NCI-H1436 treated with DMSO at 0.1 percent for 48 hours (cell line): ENCODE measurements around the gene SARM1.

ENCODE experiments used
- DNase-seq: peaks from one replicate; lab custom pipeline; 2025; lab: John Stamatoyannopoulos, UW

The SARM1 gene

DNA sequence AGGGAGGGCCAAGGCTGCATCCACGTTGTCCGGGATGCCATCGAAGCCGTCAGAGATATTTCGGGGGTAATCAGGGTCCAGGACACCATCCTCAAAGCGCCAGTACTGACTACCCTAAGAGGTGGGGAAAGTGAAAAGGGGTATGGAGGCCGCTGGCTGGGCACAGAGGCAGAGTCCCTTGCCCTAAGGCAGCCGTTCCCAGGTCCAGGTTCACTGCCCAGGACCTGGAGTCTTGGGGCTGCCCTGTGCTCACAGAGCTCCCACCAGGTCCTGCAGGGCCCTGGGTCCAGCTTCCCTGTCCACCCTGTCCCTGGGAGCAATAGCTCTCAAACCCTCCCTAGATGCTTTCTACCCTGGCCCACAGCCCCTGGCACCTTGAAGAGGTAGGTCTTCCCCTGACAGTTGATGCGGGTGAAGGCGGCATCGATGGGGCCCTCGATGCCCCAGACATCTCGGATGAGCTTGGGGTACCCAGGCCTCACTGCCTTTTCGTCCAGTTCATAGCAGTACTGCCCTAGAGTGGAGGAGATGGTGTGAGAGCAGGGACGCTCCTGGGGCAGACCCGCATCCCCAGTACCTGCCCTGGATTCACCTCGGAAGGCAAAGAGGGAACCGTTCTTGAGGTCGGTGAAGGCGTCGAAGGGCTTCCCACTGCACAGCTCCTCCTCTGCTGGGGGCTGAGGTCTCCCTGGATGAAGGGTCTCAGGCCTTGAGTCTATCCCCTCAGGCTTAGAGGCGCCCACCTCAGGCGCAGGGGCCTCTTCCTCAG, 2.4 kb upstream of the SARM1 start:
- no peak for DNase-seq

DNA sequence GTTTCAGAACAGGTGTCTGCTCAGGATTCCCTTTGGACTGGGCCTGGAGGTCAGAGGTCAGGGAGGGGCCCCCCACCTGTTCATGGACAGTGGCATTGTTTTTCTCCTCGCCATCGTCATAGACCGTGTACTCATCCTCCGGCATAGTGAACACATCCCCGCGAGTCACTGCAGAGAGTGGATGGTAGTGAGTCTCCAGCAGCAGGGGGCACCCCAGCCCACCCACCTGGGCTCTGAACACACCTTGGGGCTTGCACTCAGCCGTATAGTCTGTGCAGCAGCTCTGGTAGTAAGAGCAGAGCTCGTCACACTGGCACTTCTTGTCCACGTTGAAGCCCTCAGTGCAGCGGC, 1.8 kb upstream of the SARM1 start:
- no peak for DNase-seq

DNA sequence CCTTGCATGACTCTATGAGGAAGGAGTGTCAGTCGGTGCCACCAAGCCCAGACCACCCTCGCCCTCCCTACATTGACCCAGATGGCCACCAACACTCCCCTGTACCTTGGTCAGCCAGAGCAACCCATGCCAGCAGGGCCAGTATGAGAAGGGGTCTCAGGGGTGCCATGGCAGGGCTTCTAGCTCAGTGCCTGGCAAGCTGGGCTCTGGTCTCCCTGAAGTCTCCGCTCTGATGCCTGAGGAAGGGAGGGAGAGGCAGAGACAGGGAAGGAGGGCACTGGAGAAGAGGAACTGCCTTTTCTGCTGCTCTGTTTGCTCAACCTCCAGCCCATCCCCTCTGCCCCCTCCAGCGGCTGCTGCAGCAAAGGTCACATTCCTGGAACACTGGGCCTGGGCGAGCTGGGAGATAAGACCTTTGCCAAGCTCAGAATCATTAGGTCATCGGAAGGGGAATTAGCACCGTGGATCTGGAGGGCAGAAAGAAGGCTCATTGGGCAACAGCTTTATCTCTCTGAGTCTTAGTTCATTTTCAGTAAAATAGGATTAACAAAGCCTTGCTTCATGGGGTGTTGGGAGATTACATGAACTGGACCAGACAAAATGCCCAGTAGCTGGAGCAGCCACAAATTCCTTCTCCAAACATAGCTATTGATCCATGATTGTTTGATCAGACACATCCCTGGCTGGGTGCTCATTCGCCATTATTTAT, 1.3 kb upstream of the SARM1 start, which contains the start of gene VTN:
Gene VTN (minus strand): TSS at position 273 of the 709 bp plus-strand sequence. CDS start 104 bp downstream, at position 169.
- no peak for DNase-seq

DNA sequence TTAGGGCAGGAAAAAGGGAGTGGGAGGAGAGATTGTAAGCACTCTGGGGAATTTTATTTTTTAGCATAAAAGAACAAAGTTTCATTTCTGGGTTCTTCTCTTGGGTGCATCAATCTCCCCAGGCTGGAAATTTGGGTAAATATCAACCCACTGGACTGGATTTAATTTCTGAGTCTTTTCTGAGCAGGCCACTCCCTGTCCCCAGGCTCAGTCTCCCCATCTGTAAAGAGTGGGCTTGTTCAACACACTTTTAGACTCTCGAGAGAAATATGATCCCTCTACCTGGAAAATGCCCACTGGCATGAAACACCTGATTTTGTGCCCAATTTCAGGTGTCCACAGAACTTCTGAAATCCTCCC, 770 bp upstream of the SARM1 start:
- no peak for DNase-seq

DNA sequence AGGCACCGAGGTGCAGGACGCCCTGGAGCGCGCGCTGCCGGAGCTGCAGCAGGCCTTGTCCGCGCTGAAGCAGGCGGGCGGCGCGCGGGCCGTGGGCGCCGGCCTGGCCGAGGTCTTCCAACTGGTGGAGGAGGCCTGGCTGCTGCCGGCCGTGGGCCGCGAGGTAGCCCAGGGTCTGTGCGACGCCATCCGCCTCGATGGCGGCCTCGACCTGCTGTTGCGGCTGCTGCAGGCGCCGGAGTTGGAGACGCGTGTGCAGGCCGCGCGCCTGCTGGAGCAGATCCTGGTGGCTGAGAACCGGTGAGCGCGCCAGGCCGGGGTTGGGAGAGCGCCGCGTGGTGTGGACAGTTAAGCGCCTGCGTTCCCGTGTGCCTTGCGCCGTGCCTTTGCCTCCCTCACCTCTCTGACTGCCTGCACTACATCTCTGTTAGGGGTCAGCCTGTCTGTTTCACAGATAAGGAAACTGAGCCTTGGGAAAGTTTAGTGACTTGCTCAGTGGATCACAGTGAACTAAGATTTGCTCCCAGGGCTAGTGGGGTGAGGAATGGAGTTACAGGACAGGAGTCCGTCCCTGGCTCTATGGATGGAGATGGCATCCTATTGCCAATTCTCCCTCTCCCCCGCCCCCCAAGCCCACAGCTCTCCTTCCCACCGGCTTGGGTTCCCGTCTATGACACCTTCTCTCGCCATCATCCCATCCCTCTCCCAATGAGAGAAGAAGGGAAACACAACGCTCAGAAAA, 880 bp downstream of the SARM1 start:
- DNase-seq: no peak

DNA sequence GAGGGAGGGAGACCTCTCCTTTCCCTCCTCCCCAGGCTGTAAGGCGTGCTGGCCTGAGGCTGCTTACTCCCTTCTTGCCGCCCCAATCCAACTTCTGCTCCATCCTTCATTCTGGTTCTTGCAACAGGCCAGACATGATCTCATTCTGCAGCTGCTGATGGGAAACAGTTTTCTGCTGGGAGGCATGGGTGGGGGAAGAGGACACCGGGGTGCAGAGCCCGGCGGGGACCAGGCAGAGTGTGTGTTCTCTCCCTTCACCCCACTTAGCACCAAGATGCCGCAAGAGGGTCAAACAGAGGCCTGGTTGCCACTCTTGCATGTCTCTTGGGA, 1.4 kb downstream of the SARM1 start:
- no peak for DNase-seq

DNA sequence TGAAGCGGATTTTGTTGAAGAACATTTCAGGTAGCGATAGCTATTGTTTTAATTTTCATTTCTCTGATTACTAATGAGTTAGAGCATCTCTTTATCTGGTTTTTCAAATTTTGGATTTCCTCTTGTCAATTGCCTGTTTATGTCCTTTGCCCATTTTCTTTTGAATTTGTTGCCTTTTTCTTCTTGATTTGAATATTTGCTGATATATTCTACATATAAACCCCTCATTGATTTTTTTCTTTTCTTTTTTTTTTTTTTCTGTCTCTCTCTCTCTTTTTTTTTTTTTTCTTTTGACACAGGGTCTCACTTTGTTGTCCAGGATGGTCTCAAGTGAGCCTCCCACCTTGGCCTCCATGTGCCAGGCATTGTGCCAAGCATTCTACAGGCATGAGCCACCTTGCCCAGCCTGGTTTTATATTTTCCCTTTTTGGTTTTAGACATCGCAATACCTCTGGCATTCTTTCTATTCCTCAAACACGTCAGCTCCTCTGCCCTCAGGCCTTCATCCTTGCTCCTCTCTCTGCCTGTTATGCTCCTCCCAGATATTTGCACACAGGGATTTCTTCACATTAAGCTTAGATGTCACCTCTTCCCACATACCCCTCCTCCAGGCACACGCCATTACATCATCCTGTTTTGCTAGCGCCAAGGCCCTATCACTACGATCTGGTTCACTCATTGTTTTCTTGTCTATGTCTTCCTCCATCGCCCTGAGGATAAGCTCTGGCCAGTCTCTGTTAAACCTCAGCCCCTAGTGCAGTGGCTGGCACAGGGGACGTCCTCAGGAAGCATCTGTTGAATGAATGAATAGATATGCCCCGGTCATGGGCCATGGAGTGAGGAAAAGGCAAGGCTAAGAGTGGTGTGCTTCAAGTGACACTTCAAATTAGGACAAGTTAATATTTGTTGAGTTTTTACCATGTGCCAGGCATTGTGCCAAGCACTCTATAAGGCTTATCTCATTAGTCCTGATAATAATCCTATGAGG, 8.6 kb downstream of the SARM1 start:
- no peak for DNase-seq

DNA sequence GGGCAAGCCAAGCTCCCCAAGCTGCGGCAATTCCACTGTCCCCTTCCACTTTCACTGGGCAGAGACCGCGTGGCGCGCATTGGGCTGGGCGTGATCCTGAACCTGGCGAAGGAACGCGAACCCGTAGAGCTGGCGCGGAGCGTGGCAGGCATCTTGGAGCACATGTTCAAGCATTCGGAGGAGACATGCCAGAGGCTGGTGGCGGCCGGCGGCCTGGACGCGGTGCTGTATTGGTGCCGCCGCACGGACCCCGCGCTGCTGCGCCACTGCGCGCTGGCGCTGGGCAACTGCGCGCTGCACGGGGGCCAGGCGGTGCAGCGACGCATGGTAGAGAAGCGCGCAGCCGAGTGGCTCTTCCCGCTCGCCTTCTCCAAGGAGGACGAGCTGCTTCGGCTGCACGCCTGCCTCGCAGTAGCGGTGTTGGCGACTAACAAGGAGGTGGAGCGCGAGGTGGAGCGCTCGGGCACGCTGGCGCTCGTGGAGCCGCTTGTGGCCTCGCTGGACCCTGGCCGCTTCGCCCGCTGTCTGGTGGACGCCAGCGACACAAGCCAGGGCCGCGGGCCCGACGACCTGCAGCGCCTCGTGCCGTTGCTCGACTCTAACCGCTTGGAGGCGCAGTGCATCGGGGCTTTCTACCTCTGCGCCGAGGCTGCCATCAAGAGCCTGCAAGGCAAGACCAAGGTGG, 9.8 kb downstream of the SARM1 start:
- DNase-seq: no peak

DNA sequence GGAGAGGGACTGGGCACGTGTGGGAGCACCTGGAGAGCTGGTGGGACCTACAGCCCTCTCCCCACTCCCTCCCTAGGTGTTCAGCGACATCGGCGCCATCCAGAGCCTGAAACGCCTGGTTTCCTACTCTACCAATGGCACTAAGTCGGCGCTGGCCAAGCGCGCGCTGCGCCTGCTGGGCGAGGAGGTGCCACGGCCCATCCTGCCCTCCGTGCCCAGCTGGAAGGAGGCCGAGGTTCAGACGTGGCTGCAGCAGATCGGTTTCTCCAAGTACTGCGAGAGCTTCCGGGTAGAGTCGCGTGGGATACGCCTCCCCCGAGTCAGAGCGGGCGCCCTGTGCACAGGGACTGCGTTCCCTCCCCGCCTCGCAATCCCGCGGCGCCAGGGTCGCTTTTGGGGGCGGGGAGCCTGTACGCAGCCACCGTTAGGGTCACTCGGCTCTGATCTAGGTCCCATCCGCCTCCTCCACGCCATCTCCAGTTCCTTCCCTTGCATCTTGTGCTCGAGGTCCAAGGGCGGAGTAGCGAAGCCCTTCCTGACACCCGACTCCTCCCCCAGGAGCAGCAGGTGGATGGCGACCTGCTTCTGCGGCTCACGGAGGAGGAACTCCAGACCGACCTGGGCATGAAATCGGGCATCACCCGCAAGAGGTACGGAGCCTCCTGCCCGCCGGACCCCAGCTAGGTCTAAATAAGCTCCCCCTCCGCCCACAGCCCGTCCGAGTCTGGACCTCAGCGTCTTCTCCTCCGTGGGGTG, 13.0 kb downstream of the SARM1 start:
- DNase-seq: no peak

DNA sequence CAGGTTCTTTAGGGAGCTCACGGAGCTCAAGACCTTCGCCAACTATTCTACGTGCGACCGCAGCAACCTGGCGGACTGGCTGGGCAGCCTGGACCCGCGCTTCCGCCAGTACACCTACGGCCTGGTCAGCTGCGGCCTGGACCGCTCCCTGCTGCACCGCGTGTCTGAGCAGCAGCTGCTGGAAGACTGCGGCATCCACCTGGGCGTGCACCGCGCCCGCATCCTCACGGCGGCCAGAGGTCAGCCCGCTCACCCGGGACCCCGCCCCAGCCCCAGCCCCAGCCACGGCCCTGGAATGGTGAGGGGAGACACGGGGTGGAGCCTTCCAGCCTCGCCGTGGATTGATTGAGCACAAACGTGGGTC, 13.5 kb downstream of the SARM1 start:
- no peak for DNase-seq

DNA sequence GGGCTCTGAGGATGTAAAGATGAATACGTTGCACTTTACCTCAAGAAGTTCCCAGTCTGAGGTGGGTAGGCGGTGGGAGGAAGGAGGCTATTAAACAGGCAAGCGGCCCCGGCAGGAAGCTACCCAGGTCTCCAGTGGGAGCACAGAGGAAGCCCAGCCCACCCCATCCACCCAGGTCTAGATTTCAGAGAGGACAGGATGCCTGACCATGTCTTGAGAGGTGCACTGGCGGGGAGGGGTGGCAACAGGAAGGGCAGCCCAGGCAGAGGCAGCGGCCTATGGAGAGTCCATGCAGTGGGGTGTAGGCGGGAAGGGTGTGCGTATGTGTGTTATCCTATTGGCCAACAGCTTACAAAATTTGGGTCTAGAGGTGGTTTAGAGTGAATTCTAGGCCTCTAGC, 13.9 kb downstream of the SARM1 start:
- DNase-seq: no peak

DNA sequence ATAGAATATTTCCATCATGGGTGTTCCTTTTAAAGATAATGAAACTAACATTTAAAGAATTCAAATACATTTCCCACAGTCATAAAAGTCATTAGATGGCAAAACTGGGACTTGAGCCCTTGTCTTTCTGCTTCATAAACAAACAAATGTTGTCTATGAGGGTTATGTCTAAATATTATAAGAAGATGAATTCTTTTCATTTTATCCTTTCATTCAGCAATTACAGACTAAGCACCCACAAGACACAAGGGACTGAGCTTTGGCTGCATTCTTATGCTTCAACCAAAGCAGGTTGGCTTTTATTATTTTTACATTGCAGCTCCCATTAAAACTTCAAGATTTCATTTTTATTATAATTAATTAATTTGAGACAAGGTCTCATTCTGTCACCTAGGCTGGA, 14.9 kb downstream of the SARM1 start:
- no peak for DNase-seq

DNA sequence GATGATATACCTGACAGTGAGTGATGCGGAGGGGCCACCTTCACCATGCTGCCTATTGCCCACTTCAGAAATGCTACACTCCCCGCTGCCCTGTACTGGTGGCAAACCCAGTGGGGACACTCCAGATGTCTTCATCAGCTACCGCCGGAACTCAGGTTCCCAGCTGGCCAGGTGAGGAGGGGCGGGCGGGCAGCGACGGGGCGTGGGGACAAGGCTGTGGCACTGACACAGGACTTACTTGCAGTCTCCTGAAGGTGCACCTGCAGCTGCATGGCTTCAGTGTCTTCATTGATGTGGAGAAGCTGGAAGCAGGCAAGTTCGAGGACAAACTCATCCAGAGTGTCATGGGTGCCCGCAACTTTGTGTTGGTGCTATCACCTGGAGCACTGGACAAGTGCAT, 16.6 kb downstream of the SARM1 start:
- no peak for DNase-seq

DNA sequence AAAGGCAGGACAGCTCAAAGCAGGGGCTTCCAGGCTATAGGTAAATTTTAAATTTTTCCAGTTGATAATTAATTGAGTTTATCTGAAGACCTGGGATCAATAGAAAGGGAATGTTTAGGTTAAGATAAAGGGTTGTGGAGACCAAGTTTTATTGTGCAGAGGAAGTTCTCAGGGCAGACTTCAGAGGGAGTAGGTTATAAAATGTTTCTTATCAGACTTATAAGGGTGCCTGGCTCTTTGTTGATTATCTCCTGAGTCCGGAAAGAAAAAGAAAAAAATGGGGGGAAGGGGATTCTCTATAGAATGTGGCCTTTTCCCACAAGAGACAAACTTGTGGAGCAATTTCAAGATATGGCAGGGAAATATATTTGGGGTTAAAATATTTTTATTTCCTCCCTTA, 18.6 kb downstream of the SARM1 start:
- no peak for DNase-seq

DNA sequence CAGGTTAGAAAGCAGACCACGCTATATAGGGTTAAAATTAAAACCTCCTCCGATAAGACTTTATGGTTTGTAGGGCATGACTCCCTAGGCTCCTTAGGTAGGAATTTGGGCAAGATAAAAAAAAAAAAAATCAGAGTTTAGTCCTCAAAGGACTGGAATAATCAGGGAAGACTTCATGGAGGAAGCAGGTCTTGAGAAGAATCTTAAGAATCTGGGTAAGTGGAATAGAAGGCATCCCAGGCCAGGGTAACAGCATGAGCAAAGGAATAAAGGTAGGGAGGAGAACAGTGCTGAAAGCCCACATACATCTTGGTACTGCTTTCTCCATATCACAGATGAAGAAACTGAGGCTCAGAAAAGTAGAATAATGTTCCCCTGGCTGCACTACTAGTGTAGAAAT, 19.1 kb downstream of the SARM1 start:
- no peak for DNase-seq

DNA sequence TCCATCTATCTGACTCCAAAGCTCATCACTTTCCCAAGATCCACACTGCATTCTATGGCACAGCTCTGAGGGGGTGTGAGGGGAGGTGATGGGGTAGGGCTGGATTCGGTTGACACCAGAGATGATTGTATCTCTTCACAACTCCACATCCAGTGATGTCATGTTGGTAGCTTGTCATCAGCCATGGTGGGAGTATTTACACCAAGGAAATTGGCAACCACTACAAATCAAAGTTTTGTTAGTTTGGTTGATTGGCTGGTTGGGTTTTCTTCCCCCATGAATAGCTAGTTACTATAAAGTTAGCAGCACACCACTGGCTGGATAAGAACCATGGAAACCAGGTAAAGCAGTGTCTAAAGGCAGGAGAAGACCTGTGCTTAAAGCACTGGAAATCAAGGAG, 19.5 kb downstream of the SARM1 start:
- DNase-seq: no peak

DNA sequence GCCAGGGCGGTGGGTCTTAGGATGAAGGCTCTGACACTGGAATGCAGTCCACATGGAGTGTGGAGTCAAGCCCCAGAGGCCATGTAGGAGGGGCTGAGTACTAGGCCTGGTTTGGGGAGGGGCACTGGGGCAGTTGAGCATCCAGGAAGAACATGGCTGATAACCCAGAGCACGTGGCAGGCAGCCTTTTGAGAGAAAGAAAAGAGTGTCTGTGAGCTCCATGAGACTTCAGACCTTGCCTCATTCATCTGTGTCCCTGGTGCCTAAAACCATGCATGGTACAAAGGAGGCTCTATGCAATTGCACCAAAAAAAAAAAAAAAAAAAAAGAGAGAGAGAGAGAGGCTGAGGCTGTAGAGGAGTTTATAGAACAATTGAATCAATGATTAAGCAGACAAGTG, 19.9 kb downstream of the SARM1 start:
- DNase-seq: no peak

DNA sequence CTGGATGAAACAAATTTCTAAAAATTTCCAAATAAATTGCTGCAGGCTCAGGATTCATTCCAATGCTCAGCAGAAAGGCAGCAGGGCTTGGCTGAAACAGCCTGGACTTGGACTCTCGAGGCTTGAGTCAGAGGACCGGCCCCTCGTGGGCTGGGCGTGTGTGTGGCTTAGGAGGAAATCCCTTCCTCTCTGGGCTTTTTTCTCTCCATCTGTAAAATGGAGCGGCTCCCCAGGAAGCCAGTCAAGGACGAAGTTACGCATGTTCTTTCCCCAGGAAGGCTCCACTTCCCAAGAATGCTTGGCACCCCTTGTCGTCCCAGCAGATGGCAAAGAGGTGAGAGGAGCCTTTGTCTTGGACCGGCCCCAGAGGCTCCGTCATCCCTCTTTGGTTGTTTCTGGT, 21.0 kb downstream of the SARM1 start:
- DNase-seq: no peak

DNA sequence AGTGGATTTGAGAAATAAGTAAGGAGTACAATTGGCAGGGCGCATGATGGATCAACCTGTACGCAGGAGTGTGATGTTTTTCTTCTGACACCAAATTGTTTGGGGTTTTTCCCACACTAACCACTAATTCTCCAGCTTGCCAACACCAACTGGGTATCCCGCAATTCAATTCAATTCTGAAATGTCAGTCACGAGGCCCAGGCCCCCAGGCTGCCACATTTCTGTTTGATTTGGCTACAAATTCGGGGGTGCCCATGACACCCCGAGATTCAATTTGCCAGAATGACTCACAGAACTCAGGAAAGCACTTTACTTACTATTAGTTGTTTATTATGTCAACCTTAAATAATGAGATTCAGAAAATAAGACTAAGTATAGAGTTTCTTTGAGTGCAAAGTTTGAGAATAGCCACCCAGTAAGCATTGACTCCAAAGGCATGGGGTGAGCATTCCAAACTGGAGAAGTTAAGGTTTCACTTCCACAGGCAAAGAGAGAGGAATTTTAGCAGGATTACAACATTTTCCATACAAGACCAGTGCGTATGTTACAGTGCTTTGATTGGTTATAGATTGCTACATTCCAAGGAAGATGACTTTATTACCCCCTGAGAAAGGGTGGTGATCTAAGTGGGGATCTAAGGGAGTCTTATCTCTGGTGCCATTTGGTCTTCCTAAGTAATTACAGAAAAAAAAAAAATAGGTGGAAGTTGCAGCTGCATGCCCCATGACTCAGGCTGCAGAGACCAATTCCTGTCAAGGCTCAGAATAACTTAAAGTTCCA, 23.0 kb downstream of the SARM1 start:
- no peak for DNase-seq

DNA sequence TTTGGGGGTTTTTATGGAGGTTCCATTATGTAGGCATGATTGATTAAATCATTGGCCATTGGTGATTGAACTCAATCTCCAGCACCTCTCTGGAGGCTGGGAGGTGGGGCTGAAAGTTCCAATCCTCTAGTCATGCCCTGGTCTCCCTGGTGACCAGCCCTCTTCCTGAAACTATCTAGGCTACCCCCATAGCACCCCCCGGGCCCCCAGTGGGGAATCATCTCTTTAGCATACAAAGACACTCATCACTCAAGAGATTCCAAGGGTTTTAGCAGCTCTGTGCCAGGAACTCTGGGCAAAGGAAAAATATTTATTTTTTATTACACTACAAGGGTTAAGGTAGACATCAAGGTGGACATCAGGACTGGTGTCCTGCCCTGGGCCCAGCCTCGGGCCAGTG, 23.9 kb downstream of the SARM1 start:
- DNase-seq: no peak
